HCEC 1CT (cell line): Measurements from ENCODE around the gene ROMO1.
A peak's percentile ranks its signal among the peaks of the same experiment; 100 is the strongest.
"Not testable (repeated sequence)": the region's sequence is repeated elsewhere in the genome, so short reads cannot be mapped to it uniquely, and the experiment has no call there.

ENCODE experiments used
- DNase-seq: peaks from one replicate; pipeline ENCODE4 v3.0.0-alpha.2; 2017

The ROMO1 gene

DNA sequence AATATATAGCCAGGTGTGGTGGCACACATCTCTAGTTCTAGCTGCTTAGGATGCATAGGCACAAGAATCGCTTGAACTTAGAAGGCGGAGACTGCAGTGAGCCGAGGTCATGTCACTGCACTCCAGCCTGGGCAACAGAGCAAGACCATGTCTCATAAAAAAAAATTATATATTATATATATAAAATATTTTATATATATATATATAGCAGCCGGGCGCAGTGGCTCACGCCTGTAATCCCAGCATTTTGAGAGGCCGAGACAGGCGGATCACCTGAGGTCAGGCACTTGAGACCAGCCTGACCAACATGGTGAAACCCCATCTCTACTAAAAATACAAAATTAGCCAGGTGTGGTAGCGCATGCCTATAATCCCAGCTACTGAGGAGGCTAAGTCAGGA is 13.8 kb upstream of the ROMO1 start:
- DNase-seq, result not testable (repeated sequence)

DNA sequence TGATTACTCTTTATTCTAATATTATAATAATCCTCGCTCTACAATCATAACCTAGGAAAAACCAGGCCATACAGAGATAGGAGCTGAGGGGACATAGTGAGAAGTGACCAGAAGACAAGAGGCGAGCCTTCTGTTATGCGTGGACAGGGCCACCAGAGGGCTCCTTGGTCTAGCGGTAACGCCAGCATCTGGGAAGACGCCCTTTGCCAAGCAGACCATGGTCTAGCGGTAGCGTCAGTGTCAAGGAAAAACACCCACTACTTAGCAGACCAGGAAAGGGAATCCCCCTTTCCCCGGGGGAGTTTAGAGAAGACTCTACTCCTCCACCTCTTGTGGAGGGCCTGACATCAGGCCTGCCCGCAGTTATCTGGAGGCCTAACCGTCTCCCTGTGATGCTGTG is 12.3 kb upstream of the ROMO1 start:
- DNase-seq, result not testable (repeated sequence)

DNA sequence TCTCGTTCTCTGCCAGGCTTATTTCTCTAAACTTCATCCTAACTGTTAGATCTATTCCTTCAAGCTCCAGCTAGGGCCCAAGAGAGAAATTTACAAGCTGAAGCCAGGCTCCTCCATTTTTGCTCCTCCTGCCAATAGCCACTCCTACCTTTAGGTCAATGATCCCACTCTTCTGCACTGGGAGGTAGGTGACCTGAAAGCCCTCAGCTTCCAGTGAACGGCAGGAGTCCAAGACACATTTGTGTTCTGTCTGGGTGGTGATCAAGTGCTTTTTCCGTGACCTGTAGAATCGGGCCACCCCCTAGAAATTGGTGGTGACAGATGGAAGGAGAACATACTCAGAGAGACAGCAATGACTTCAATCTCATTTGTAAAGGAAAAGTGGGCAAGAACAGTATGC is 8.9 kb upstream of the ROMO1 start:
- no peak for DNase-seq

DNA sequence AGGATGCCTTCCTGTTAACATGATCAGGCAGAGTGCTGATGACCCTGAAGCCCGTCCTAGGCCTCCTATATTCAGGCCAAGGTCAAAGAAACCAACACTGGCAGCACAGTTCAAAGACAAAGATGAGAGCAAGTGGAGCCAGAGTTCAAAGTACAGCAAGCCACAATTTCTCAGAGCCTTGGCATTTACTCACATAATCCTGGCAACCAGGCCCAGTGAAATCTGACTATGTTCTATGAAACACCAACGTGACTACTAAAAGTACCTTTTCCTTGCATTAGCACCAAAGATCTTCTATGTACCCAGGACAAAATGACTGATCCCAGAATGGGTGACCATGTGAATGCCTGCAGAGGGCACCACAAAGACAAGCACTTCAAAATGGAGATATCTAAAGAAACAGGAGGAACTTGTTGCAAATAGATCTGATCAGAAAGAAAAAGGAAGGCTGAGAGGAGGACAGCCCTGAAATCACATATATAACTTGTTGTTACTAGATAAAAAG is 3.9 kb upstream of the ROMO1 start:
- DNase-seq, result no peak

DNA sequence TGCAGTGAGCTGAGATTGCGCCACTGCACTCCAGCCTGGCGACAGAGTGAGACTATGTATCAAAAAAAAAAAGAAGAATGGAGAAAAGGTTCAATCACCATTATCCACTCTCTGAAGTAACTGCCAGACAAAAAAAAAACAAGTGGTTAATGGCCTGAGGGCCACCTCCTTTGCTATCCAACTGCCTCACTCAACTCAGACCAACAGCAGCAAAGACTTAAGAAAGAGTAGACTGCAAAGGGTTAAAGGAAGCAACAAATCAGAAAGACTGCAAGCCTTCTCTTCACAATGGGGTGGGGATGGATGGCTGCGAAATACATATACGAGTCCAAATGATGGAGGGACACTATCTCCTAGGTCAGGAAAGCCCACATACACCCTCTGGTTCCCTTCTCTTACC is 3.2 kb upstream of the ROMO1 start:
- no peak for DNase-seq

DNA sequence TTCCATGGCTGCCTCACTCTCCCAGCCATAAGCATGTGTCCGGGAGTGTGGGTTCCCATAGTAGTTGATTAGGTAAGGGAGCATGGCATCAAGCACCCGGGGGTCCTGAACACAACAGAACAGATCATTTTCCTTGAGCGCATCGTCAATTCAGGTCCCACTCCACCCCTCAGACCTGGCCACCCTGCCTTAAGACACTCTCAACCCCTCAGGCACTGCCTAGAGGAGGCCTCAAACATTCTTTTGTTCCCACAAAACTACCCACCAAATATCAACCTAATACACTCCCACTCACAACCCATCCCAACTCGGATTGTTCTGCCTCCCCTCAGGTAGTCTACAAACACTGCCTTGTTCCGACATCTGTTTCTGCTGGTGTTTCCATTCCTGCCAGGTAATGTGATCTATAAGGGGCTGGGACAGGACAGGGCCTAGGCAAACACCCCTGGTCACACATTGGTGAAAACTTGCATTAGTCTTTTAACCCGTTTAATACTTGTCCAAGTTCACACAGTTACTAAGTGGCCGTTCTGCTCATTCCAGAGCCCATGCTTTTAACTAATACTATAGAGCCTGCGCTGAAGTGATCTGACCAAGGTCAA is 1.4 kb upstream of the ROMO1 start:
- no peak for DNase-seq

DNA sequence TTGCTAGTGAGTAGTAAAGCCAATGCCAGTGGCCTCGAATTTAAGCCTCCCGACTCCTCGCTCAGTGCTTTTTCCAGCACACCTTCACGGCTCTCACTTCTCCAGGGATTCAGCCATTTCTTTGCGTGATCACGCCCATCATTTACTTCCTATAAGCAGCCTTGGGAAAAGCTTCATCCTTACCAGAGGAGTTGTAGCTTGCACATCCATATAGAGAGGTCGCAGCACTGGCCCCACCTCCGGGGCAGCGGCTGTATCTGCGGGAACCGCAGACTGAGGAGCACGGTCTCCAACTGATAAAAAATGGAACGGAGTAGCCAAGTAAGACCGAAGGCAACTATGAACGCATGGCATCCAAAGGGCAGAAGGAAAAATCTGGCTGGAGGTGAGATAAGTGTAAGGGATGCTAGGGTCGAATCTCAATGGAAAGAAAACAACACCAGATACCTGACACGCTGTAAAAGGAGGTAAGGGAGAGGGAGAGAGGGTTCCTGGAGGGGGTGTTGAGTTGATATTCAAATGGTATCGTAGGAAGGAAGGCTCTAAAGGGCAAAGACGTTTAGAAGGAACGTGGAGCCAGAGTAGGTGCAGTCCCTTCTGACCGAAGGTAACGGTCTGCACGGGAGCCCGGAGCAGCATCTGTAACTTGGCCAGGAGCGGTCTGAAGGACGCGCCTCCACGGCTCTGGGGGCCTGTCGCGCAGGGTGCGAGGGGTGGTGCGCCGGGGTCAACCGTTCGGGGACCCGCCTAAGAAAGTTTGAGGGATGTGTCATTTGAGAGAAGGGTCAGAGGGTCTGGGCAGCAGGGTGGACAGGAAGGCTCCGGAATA is 693 bp upstream of the ROMO1 start:
- no peak for DNase-seq

DNA sequence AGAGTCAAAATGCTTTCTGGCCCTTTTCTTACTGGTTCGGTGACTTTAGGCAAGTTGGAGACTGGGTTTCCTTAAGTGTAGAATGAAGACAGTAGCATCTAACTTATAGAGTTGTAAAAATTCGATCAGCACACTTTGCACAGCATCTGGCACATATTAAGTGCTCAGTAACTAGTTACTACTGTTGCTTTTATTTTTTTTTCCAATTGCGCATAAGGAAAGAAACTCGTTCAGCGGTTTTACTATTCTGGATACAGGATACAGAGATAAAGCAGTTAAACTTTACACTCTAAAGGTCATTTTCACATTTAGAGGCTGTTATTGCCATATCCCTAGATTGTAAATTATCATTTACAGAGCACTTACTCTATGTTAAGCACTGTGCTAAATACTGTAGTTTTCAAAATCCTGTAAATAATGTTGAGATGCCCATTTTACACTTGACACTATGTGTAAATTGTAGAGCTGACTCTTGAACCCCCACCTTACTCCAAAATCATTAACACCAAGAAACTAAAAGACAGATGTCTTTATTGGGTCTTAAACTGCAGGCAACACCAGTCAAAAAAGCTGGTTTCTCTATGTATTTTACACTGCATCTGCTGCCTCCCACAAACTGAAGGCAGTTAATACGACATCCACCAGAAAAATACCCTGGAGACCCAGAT is 886 bp downstream of the ROMO1 start:
- DNase-seq, result no peak

DNA sequence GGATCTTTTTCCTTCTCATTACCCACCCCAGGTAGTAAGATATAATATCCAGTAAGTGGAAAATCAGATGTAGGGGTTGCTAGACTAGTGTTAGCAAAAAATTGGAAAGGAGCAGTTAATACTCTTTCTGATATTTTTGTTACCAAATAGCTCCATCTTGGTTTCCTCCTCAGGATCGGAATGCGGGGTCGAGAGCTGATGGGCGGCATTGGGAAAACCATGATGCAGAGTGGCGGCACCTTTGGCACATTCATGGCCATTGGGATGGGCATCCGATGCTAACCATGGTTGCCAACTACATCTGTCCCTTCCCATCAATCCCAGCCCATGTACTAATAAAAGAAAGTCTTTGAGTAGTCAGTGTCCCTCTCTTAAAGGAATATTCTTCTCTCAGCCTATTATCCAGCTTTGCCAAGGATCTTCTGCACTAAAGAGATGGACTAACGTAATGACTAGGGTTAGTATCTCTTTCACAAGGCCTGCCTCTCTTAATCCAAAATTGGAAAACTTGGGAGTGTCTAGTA is 1.5 kb downstream of the ROMO1 start:
- no peak for DNase-seq

DNA sequence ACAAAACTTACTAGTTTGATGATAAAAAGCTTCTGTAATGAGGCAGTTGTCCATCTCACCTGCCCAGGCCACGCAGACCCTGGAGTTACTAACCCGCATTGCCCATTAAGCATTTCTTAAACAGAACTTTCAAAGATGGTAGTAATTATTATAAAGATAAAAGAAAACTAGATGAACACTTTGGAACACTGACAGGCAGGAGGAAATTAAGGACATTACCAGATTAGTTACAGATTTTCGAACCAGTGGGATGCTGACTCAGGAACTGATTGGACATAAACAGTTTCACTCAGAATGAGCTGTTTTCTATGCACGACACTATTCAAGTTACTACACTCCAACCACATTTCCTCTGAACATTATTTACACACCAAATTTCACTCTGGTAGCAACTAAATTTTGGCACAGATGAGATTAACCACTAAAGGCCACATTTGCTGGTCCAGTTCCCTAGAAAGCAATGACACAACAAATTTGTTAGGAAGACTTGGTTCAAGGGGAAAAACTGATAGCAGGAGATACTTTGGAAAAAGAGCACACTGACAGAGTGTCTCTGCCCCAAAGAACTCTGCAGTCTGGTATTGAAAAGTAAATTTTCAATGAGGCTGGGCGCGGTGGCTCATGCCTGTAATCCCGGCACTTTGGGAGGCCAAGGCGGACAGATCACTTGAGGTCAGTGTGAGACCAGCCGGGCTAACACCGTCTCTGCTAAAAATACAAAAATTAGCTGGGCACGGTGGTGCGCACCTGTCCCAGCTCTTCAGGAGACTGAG is 3.0 kb downstream of the ROMO1 start:
- peak; percentile 40 for DNase-seq

DNA sequence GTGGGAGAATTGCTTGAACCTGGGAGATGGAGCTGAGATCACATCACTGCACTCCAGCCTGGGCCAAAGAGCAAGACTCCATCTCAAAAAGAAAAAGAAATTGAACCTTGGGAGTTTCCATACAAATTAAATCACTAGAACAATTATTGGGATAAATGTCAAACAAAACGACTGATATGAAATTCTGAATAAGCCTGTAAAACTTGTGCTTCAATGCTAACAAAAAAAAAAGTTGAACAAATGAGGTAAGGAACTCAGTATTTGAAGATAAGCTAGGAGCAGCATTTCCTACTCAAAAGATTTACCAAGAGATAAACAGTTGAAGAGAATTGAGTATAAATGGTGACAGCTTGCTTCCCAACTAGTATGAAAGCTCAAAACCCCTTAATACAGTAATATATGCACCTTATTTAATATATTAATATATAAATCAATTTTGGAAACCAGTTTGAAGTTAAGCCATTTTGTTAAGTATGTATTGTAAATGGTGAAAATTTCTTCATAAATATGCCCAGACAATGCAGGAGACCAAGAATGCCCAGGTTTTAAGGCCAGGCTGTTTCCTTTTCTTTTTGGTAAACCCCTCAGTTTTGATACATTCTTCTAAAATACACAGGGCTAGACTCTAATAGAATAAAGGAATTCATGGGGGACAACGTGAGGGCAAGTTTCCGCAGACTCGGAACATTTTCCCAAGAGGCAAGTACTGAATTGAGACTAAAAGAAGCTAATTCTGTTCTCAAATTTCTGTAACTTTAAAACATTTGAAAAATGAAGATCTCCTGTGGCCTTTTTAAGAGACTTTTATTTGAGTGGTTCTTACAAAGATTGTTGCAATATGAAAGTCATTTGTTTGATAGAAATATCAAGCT is 3.9 kb downstream of the ROMO1 start:
- no peak for DNase-seq

DNA sequence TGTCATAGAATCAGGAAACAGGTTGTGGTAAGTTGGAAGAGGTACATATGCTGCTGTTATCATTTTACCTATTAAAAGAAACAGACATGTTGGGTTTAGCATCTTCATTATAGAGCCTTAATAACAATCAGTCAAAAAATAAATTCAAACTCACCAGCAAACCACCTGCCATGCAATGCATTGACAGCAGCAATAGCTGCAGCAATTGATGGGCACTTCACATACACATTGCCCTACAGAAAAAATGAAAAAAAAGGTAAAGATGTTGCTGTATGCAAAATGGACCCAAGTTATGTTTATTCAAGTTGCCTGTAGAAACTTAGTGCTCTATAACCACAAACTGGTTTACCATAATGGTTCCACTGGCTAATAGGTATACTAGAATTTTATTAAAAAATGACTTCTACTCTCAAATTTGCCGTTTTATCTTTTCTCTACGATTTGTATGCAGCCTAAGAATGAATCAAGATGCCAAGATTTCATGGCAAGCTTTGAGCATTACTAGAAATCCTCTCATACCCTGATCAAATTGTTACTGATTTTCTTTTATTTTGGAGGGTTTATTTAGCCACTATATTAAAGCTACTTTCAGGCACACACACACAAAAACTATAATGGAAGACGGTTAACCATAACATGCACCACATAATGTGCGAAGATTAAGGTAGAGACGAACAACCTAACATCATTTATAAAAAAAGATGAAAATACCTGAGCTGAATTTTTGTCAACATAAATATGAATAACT is 5.5 kb downstream of the ROMO1 start:
- no peak for DNase-seq

DNA sequence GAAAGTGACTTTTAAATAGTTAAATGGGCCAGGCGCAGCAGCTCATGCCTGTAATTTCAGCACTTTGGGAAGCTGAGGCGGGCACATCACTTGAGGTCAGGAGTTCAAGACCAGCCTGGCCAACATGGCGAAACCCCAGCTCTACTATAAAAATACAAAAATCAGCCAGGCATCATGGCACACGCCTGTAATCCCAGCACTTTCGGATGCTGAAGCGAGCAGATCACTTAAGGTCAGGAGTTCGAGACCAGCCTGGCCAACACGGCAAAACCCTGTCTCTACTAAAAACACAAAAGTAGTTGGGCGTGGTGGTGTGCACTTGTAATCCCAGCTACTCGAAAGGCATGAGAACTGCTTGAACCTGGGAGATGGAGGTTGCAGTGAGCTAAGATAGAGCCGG is 6.7 kb downstream of the ROMO1 start:
- not testable (repeated sequence) for DNase-seq

DNA sequence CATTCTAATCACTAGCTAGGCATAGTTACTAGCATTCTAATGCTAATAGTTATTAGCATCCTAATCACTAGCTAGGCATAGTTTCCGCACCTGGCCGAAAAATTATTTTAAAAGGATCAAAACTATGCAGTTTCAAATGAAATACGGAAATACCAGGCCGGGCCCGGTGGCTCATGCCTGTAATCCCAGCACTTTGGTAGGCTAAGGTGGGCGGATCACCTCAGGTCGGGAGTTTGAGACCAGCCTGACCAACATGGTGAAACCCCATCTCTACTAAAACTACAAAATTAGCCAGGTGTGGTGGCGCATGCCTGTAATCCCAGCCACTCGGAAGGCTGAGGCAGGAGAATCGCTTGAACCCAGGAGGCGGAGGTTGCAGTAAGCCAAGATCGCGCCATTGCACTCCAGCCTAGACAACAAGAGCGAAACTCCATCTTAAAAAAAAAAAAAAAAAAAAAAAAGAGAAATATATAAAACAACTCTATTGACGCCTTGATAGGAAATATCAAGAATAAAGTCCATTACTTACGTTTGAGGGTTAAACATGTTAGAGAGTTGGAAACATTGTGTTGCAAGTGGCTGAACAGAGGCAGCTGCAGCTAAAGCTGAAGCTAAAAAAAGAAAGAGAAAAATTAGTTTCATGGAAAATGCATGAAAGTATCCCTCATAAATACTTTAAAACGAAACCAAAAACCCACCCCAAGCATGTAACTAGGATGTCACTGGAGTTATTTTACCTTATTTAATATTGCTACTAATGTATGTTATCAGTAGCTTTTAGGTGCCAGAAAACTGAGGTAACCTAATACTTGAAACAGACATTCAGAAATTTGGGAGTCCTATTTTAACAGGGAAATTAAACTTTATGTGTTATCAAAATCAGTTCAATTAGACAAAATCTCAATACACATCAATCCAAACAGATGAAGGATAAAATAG is 7.7 kb downstream of the ROMO1 start:
- not testable (repeated sequence) for DNase-seq

DNA sequence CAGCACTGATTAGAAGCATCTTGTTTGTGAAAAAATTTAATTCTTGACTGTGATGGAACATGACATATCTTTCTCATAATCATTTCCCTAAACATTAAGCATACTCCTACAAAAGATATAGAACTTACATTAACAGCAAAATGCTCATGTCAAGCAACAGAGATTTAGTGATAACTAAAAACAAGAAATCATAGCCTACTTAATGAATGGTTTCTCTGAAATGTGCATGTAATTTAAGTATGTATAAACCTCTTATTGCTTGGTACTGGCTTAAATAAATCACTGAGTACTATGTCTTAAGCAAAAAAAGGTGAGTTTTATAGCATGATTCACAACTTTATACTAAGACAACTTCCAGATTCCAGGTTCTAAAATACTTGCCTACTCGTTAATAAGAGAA is 9.3 kb downstream of the ROMO1 start:
- DNase-seq, result no peak

DNA sequence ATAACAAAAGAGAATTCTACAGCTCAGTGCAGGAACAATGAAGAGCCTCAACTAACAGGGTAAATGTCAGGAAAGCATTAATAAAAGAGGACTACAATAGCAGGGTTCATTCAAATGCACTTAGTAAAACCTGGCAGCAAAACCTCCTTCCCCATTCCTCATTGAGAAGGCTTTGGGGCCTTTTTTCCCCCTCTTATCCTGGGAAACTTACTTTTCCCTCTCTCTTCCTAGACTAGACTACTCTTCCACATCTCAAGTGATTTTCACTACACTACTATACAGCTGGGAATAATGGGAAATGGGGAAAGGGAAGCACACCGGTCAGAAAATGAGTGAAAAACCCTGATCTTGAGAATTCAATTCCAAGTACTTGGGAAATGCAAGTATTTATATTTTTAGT is 10.1 kb downstream of the ROMO1 start:
- DNase-seq, result no peak

DNA sequence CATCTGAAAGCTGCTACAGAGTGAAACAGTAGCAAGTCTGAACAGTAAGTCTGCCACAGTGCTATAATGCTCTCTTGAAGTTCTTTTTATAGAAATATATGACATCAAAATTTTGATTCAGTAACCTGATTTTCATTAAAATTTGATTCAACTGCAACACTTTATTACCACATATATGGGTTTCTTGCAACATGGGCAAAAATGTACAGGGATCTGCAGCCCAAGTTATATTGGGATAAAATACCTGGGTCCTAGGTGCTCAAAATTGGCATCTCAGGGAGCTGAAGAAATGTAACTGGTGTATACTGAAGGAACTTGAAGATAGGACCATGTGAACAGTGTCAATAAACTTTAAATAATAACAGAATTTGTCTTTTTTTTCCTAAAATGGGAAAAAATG is 10.8 kb downstream of the ROMO1 start:
- DNase-seq, result no peak

DNA sequence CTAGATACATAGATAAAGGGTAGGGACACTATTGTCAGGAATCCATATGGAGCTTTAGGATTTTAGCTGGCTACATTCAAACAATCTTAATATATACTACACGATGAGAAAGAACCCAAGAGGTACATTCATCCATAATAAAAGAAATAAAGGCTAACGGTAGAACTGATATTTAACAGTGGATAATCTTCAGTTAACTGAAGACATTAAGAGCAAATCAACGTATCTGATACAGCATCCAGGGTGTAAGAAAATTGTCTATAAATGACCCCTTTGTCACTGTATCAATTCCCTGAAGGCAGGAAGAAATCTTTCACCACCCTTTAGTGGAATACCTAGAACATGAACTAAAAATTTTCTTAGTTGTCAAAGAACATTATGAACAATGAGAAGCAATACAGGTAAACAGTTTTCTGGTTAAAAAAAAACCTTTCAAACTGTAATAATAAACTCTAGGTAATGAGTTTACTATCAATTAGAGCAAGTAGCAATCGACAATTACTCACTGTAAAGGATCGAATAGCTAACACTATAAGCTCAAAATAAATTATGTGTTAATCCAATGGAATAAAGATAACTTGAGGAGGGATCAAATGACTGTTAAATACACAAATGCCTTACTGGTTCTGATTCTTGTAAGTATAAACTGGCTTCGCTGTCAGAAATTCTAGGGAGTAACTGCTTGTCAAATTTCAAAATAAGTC is 11.8 kb downstream of the ROMO1 start:
- no peak for DNase-seq

DNA sequence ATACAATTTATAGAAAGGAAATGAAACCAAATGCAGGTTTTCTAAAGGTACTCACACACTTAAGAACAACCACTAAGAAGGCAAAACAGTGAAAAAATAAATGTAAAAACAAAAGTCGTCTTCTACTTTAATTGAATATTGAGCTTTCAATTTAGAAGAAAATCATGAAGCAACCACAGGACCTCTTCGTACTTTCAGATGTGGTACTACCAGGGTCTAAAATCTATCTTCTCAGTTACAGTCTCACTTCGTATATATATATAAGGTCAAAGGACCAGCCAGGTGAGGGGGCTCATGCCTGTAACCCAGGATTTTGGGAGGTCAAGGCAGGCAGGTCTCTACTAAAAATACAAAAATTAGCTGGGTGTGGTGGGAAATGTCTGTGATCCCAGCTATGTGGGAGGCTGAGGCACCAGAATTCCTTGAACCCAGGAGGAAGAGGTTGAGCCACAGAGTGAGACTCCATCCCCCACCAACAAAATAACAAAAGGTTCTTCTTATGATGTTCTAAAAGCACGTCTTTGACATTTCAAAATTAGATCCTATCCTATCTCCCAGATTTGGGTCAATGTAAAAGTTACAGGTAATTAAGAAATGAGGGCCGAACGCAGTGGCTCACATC is 12.5 kb downstream of the ROMO1 start:
- no peak for DNase-seq
